Right atrium auricular region (tissue), 2 donors: ENCODE data around the gene AKAP13. TPM values are rescaled to one million over a fixed set of nuclear protein-coding genes. Genes with fewer than 3 reads are reported as not detected.

ENCODE experiments used
- DNase-seq: peaks from one replicate; pipeline ENCODE4 v3.0.0-alpha.2; 2019; ENCODE audit warnings: low spot score
- H3K27ac ChIP-seq, 2 donors: fragments of 200-600 bp; sonication (generic); 1 replicate in 1 of 2; 2 replicates in 1 of 2; pipeline ENCODE4 v1.5.1; 2016 to 2019
- H3K27me3 ChIP-seq, 2 donors: fragments of 200-600 bp; sonication (generic); one replicate each; pipeline versions ENCODE4 v1.5.1 to v1.6.0; 2017 to 2019
- H3K36me3 ChIP-seq: fragments of 200-600 bp; sonication (generic); one replicate; pipeline ENCODE4 v1.5.1; 2016
- H3K4me1 ChIP-seq, 2 donors: fragments of 200-600 bp; sonication (generic); one replicate each; pipeline versions ENCODE4 v1.5.1 to v1.6.0; 2017 to 2019
- H3K4me3 ChIP-seq, 2 donors: fragments of 200-600 bp; sonication (generic); 1 replicate in 1 of 2; 2 replicates in 1 of 2; pipeline ENCODE4 v1.5.1; 2017 to 2019; ENCODE audit warnings: mild to moderate bottlenecking in 1 of 2, moderate library complexity in 1 of 2
- H3K9me3 ChIP-seq, 2 donors: fragments of 200-600 bp; sonication (generic); one replicate each; pipeline ENCODE4 v1.5.1; 2019
- CTCF ChIP-seq, 2 donors: fragments of 200-600 bp; sonication (generic); IDR thresholded peaks; one replicate each; pipeline ENCODE4 v1.5.1; 2019; ENCODE audit warnings: antibody characterized with exemption in 2 of 2
- total RNA-seq, 2 donors: library from RNA; depleted of rRNA; stranded (reverse); fragments of >200 nt; gene quantifications; one replicate each; pipeline ENCODE4 v1.1.0, GENCODE V29; 2016

AKAP13 gene, protein sequence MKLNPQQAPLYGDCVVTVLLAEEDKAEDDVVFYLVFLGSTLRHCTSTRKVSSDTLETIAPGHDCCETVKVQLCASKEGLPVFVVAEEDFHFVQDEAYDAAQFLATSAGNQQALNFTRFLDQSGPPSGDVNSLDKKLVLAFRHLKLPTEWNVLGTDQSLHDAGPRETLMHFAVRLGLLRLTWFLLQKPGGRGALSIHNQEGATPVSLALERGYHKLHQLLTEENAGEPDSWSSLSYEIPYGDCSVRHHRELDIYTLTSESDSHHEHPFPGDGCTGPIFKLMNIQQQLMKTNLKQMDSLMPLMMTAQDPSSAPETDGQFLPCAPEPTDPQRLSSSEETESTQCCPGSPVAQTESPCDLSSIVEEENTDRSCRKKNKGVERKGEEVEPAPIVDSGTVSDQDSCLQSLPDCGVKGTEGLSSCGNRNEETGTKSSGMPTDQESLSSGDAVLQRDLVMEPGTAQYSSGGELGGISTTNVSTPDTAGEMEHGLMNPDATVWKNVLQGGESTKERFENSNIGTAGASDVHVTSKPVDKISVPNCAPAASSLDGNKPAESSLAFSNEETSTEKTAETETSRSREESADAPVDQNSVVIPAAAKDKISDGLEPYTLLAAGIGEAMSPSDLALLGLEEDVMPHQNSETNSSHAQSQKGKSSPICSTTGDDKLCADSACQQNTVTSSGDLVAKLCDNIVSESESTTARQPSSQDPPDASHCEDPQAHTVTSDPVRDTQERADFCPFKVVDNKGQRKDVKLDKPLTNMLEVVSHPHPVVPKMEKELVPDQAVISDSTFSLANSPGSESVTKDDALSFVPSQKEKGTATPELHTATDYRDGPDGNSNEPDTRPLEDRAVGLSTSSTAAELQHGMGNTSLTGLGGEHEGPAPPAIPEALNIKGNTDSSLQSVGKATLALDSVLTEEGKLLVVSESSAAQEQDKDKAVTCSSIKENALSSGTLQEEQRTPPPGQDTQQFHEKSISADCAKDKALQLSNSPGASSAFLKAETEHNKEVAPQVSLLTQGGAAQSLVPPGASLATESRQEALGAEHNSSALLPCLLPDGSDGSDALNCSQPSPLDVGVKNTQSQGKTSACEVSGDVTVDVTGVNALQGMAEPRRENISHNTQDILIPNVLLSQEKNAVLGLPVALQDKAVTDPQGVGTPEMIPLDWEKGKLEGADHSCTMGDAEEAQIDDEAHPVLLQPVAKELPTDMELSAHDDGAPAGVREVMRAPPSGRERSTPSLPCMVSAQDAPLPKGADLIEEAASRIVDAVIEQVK (N-terminal part only)
- total RNA-seq, result 100 to 1,000 TPM; 293 to 339 TPM

- Histone ChIP-seq H3K4me1 (peaks cover 0 to 35% of the 10 kb centered on the region in 2 donors), H3K27ac (peak within 1 kb of the TSS; percentile 97 to 99), H3K9me3 (no peaks in the 10 kb centered on the region), H3K36me3 (no peaks in the 10 kb centered on the region), H3K27me3 (no peaks in the 10 kb centered on the region), H3K4me3 (peak within 1 kb of the TSS; percentile 96 to 98)
- no peak for TF ChIP-seq CTCF (IDR thresholded peaks at IDR 0.05)
- DNase-seq, result peak; percentile 97
Observed at GRCh38 chr15:85380217-85380811, at the start of gene AKAP13. Gene AKAP13 (plus strand): TSS chr15:85380603. CDS start chr15:85485721, 105,118 bp downstream.

DNA sequence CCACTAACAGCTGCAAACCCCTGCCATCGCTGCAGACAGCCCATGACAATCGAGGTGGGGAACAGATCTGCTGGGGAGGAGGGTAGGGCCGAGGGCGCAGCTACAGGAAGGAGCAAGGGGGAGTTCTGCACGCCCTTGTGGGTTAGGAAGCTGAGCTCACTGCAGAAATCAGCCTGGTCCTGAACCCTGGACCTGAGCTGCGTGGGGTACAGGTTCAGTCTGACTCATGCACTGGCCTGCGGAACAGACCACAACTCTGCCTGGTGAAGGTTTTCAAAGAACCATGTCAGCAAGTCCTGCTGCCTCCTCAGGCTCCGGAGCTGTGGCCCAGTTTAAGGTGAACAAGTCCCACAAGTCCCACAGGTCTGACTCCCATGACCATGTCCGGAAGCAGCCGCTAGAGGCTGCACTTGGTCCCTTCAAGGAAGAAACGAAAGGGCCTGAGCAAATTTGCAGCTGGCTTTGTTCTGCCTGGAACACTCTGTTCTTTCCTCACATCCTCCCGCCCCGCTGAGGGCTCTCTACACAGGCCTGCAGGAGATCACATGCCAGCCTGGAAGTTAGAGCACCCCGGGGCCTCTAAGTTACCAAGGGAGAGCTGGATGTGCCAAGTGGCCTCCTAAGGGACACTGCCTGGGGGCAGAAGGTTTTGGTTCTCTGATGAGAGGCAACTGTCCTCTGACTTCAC, 49.4 kb upstream of the AKAP13 start:
- Histone ChIP-seq H3K27ac (peak overlapping the region; percentile 85 to 93), H3K9me3 (no peaks in the 10 kb centered on the region), H3K4me3 (no peak overlapping the region), H3K4me1 (peaks cover 0 to 45% of the 10 kb centered on the region in 2 donors), H3K27me3 (no peaks in the 10 kb centered on the region), H3K36me3 (no peaks in the 10 kb centered on the region)
- DNase-seq, result peak; percentile 94
- peak; percentile 84 to 88 for TF ChIP-seq CTCF (IDR thresholded peaks at IDR 0.05)

GRCh38 chr15:85331655-85332285, 48.6 kb upstream of the AKAP13 start:
- TF ChIP-seq CTCF (IDR thresholded peaks at IDR 0.05), result no peak
- Histone ChIP-seq H3K27ac (peak overlapping the region; percentile 85 to 93), H3K4me1 (peaks cover 0 to 45% of the 10 kb centered on the region in 2 donors), H3K36me3 (no peaks in the 10 kb centered on the region), H3K9me3 (no peaks in the 10 kb centered on the region), H3K4me3 (no peak overlapping the region), H3K27me3 (no peaks in the 10 kb centered on the region)
- no peak for DNase-seq

DNA sequence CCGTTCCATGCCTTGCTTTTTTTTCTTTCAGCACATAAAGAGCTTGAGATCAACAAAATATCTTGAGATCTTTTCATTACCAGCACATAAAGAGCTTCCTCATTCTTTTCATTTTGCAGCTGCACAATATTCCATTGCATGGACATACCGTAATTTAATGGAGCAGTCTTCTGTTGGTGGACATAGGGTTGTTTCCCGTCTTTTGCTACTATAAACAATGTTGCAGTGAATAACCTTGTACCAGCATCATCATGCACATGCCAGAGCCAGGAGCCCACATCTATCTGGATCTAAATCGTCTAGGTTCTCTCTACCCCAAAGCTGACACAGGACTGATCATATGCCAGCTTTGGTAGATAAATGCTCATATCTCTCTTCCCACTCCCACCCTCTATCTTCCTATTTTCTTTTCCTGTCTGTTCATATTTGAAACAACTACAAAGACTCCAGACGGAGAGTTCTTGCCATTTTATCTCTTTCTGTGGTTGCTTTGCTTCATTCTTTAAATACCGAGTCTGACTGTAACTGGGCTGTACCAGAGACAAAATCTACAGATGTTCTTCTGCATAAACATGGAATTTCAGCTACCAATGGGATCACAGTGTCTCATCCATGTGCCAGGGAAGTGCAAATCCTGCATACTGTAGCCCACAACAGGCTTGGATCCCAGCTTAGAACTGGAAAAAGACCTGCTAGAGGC, 47.1 kb upstream of the AKAP13 start:
- DNase-seq, result no peak
- H3K4me3 ChIP-seq, result no peak overlapping the region
- no peaks in the 10 kb centered on the region for H3K36me3 ChIP-seq
- peak overlapping the region; percentile 85 to 93 for H3K27ac ChIP-seq
- TF ChIP-seq CTCF (IDR thresholded peaks at IDR 0.05), result no peak
- no peaks in the 10 kb centered on the region for H3K9me3 ChIP-seq
- H3K4me1 ChIP-seq, result peaks cover 0 to 56% of the 10 kb centered on the region in 2 donors
- no peaks in the 10 kb centered on the region for H3K27me3 ChIP-seq
